Measurements from ENCODE around the gene PRR15L.
"Not testable (repeated sequence)": the region's sequence is repeated elsewhere in the genome, so short reads cannot be mapped to it uniquely, and the experiment has no call there.

PRR15L gene

DNA sequence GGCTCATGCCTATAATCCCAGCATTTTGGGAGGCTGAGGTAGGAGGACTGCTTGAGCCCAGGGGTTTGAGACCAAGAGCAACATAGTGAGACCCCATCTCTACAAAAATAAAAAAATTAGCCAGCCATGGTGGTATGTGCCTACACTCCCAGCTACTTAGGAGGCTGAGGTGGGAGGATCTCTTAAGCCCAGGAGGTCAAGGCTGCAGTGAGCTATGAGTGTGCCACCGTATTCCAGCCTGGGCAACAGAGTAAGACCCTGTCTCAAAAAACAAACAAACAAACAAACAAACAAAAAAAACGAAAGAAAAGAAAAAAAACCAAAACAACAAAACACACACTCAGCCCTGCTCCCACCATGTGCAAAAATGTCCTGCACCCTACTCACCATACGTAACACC lies 22.2 kb downstream of the PRR15L start:
- not testable (repeated sequence) for DNase-seq (ENCODE audit: low spot score)

DNA sequence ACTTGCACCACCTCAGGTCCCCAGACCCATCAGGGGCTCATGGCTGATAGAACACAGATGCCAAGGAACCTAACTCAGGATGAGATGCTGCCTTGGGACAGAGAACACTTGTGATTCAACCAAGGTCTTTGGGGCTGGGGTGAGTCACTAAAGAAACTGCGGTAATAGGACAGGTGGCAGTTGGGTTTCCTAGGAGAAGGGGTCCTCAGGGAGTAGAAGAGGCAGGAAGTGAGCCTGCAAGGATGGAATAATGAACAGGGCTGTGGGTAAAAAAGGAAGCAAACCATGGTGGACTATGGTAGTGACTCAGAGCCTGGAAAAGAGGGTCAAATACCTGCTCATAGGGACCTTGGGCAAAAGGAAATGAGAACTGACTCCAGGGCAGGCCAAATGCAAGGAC lies 22.8 kb downstream of the PRR15L start:
- no peak for DNase-seq (ENCODE audit: low spot score)

DNA sequence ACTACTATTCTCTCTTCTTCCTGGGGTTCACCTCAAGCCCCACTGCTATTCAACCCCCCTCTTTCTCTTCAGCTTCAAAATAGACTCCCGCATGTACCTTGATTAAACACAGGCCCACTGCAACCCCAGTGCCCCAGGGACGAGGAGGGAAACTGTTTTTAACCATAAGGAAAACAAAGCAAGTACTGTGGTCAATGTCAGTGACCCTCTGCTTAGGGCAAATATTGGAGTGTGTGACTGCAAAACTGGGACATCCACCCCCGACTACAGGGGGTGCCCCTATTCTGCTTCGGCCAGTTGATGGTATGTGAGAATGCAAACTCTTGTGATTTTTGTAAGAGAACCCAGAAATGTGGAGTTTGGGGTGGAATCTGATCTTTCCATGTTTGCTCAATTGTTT lies 25.8 kb downstream of the PRR15L start:
- no peak for DNase-seq (ENCODE audit: low spot score)

DNA sequence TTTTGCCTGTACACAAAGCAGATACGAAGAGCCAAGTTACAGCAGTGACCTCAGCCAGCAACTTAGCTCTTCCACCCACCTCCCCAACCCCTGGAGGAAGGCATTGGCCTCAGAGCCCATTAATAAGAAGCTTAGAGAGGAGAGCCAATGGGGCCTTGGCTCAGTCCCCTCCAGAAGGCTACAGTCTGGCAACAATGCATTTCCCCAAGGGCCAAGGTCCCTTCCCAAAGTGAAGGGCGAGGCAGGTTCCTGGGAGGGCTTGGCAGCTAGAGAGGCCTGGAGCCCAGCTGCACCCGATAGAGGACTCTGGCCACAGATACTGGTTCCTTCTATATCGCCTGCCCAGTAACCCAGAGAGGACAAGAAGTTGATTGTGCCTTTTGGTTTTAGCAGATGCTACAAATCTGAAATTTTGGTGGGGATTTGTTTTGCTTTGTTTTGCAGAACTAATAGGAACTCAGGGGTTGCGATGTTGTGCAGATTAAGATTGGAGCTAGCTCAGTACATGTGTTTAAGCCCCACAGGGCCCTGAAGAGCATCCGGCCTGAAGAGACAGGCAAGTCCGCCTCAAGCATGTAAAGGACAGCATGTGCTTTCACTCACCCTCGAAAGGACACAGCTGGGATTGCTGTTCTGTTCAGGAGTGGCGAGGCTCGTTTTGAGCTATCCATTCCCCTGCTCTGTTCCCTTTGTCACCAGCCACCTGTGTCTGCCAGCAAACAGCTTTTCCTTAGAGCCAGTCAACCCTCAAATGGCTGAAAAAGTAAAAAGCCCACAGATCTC lies 28.3 kb downstream of the PRR15L start:
- DNase-seq (ENCODE audit: low spot score) = no peak

DNA sequence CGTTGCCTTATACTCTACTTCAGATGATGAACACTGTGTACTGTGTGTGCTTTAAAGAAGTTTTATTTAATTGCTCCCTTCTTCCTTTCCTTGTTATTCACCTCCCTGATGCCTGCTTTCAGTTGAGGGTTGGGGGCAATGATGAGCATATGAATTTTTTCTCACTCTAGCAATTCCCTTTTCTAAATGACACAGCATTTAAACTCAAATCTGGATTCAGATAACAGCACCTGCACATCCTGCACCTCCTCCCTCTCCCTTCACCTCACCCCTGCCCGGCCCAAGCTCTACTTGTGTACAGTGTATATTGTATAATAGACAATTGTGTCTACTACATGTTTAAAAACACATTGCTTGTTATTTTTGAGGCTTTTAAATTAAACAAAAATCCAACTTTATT lies 29.3 kb downstream of the PRR15L start:
- DNase-seq (ENCODE audit: low spot score) = no peak

DNA sequence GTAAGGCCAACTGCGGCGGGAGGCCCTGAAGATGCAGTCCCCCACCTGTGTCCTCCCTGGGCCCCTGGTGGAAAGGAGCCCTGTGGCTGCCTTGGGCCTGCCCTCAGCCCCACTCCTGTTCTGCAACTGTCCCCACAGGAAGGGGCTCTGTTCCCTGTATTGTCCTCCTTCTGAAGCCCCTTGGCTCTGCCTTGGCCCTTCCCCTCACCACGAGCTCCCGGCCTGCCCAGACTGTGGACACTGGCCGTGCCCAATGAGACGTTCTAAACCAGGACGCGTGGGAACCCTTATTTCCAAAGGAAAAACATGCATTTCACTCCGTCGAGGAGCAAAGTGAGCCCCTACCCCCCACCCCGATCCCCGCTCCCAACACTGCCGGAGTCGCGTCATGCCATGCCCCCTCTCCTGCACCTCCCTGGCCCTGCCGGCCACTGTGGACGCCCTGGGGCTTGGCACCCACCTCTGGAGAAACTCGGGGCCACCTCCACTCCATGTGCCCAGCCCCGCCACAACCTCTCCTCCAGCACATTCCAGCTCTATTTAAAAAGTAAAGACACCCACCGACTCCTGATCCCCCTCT lies 29.8 kb downstream of the PRR15L start:
- no peak for DNase-seq (ENCODE audit: low spot score)

DNA sequence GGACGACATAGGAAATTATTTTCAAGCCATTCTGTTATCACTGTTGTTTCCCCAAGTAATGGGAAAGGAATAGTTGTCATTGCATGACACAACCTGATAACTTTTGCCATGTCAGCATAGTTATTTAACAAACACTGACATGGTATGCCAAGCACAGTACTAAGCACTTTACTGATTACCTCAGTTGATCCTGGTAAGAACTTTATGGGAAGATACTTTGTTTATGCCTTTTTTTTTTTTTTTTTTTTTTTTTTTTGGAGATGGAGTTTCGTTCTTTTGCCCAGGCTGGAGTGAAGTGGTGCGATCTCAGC lies 32.0 kb downstream of the PRR15L start:
- no peak for DNase-seq (ENCODE audit: low spot score)

DNA sequence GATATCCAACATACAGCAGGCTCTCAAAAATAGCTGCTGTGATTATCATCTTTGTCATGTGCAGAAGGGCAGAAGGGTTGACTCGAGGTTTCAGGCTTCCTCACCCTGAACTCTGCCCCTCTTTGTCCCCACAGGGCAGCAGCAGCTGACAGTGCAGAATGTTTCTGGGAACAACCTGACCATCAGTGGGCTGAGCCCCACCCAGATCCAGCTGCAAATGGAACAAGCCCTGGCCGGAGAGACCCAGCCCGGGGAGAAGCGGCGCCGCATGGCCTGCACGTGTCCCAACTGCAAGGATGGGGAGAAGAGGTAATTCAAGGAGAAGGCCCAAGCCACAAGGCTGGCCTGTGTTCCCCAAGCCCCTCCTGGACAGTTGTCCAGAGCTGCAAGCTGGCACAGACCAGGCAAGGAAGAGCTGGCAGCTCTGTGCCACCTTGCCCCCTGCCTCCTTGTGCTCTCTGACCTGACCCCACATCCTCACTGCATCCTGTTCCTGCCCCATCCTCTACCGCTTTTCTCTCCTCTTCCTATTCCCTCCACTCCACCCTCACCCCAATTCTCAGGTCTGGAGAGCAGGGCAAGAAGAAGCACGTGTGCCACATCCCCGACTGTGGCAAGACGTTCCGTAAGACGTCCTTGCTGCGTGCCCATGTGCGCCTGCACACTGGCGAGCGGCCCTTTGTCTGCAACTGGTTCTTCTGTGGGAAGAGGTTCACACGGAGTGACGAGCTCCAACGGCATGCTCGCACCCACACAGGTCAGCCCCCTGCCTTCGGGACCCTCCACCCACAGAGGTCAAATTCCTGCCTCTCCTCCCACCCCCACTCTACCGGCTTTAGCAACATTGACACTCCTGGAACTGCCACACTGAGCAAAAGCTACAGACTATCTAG lies 32.7 kb downstream of the PRR15L start:
- no peak for DNase-seq (ENCODE audit: low spot score)

DNA sequence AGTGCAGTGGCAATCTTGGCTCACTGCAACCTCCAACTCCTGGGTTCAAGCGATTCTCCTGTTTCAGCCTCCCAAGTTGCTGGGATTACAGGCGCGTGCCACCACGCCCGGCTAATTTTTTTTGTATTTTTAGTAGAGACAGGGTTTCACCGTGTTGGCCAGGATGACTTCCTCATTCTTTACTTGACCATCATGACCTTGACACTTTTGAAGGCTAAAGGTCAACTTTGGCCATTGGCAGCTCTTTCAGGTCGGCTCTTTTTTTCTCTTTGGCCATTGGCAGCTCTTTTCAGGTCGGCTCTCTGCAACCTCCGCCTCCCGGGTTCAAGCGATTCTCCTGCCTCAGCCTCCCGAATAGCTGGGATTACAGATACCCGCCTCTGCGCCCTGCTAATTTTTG lies 37.8 kb downstream of the PRR15L start:
- DNase-seq (ENCODE audit: low spot score) = not testable (repeated sequence)

DNA sequence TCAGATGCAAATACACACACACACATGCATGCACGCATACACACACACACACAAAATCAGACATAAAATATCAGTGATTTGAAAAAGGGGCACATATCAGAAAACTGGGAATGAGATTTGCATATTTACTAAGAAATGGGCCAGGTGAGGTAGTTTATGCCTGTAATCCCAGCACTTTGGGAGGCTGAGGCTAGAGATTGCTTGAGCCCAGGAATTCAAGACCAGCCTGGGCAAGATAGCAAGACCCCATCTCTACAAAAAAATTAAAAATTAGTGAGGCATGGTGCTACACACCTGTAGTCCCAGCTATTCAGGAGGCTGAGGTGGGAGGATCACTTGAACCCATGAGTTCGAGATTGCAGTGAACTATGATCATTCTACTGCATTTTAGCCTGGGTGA lies 38.7 kb downstream of the PRR15L start:
- DNase-seq (ENCODE audit: low spot score) = no peak

DNA sequence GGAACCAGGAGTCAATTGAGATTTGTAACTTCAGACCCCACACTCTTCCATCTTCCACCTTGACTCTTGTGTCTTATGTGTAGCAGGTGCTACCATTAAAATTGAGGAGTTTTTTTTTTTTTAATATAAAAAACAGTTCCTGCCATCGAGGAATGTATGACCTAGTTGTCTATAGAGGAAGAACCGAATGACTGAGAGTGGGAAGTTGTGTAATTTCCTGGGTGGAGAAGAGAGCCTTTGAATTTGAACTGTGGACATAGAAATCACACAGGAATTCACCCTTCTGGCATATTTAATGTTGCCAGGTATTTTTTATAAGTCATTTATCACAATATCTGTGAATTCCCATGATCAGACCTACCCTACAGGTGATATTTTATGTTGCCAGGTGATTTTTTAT lies 39.7 kb downstream of the PRR15L start:
- DNase-seq (ENCODE audit: low spot score) = no peak

DNA sequence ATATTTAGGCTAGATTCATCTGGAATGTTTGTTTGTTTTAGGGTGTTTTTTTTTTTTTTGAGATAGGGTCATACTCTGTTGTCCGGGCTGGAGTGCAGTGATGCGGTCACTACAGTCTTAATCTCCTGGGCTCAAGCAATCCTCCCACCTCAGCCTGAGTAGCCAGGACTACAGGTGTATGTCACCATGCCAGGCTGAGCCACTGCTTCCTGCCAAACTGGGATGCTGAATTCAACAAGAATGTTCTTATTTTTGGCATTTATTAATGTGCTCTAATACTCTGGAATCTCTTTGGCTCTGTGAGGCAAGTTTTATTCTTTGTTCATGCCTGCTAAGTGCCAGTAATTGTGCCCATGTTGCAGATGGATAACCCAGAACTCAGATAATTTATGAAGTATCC lies 40.1 kb downstream of the PRR15L start:
- DNase-seq (ENCODE audit: low spot score) = no peak

DNA sequence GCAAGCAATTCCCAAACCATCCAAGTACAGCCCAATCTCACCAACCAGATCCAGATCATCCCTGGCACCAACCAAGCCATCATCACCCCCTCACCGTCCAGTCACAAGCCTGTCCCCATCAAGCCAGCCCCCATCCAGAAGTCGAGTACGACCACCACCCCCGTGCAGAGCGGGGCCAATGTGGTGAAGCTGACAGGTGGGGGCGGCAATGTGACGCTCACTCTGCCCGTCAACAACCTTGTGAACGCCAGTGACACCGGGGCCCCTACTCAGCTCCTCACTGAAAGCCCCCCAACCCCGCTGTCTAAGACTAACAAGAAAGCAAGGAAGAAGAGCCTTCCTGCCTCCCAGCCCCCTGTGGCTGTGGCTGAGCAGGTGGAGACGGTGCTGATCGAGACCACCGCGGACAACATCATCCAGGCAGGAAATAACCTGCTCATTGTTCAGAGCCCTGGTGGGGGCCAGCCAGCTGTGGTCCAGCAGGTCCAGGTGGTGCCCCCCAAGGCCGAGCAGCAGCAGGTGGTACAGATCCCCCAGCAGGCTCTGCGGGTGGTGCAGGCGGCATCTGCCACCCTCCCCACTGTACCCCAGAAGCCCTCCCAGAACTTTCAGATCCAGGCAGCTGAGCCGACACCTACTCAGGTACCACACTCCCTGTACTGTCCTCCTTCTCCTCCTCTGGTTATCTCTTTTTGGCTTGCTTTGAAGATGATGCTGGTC lies 41.0 kb downstream of the PRR15L start:
- no peak for DNase-seq (ENCODE audit: low spot score)

DNA sequence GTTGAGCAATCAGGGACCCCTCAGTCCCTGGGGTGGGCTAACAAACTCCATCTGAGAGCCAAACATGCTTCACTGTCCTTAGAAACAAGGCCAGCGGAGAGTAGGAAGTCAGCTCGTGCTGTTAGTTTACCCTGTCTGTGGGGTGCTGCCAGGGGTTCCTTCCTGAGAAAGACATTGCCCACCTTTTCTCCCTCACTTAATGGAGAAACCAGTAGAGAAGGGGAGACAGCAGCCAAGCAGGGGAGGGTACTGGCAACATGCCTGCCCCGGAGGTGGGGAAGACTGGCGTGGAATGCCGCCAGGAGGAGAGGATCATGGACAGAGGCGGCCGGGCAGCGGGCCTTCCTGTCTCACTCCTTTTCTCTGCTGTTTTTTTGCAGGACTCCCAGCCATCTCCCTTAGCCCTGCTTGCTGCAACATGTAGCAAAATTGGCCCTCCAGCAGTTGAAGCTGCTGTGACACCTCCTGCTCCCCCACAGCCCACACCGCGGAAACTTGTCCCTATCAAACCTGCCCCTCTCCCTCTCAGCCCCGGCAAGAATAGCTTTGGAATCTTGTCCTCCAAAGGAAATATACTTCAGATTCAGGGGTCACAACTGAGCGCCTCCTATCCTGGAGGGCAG lies 41.8 kb downstream of the PRR15L start:
- DNase-seq (ENCODE audit: low spot score) = no peak

DNA sequence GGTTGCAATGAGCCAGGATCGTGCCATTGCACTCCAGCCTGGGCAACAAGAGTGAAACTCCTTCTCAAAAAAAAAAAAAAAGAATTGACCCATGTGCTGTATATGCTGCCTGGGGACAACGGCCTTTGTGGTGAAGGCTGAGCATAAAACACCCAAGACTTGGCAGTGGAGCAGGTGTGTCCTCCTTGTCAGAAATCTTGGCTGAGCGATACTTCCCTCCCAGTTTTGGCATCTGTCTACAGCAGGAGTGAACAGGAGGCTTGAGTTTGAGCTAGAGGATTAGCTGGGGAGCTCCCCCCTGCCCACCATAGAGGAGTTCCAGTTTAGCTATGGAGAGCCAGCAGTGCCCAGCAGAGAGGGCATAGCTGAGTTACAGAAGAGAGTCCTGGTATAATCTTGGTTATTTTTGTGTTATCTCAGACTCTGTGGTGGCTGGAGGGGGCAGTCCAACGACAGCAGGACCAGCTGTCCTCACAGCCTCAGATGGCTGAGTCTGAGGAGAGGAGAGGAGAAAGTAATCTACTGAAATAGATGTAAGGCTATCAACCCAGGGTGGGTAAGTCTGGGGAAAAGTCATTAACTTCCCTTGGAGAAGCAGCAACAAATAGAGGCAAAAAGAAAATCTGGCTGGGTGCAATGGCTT lies 43.3 kb downstream of the PRR15L start:
- DNase-seq (ENCODE audit: low spot score) = no peak

DNA sequence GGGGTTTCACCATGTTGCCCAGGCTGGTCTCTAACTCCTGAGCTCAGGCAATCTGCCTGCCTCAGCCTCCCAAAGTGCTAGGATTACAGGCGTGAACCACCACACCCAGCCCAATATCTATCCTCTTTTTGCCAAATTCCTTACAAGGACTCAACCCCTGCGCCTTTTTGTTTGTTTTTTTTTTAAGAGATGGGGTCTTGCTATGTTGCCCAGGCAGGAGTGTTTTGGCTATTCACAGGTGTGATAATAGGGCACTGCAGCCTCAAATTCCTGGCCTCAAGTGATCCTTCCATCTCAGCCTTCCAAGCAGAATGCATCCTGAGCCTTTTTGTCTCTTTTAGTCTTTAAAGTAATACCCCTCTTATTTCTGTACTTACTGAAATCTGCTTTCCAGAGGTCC lies 44.6 kb downstream of the PRR15L start:
- DNase-seq (ENCODE audit: low spot score) = no peak

DNA sequence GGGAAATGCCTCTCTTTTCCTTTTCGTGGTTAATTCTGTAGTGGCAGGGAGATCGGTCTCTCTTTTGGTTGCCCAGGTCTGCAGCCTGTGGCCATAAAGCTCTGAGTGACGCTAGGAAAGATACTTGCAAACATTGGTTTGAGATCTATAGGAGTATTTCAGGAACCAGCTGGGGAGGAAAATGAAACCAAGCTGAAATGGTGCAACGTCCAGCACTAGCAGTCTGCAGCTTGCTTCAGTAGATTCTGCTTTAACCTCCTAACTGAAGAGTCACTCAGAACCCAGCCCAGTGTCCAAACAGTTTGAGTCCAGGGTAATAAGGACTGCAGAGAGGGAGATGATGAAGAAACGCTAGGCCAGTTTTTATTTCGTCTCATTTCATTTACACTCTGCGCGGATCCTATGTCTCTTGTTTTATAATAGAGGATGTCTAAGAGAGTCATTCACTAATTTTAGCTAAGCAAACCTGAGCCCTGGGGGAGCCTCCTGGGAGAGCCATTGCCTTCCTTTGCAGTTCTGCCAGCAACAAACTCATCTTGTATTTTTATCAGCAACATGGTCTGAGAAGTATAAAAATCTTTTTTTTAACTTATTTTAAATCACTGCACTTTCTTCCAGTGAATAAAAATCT lies 49.6 kb downstream of the PRR15L start:
- DNase-seq (ENCODE audit: low spot score) = peak; percentile 36

DNA sequence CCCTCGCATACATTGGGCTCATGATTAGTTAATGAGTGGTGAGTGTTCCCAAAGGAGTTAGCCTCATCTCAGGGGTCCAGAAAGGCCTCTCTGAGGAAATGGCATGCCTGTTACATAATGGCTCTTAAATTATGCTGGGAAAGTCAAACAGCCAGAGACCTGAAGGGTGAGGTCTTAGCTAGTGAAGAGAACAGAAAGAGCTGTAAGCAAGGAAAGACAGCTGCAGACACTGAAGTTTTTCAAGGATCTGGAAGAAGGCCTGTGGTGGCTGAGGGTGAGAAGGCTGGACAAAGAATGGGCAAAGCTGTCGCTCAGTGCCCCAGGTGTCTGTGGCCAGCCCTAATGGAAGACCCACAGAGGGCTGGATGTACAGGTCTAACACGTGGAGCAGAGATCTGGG lies 51.2 kb downstream of the PRR15L start:
- no peak for DNase-seq (ENCODE audit: low spot score)

DNA sequence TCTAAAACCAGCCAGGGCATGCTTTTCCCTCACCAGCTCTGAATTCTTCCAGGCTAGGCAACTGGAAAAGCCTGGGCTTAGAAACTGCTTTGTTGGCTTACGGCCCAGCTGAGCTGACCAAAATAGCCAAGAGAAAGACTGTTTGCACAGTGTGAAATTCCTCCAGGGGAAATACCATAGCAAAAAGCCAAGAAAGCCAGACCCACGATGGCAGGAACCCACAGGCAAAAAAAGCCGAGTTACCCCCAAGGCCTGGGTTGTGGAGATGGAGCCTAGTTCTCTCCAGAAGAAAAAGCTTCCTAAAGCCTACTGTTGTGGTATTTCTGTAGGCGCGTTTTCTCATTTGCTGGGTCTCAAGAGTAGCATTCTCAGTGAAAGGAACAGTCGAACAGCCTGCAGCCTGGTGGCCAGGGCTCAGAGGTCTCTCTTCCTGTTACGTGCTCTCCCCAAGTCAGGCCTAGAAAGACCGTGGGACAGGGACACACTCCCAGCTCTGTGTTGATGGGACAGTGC lies 52.4 kb downstream of the PRR15L start:
- DNase-seq (ENCODE audit: low spot score) = peak; percentile 87

DNA sequence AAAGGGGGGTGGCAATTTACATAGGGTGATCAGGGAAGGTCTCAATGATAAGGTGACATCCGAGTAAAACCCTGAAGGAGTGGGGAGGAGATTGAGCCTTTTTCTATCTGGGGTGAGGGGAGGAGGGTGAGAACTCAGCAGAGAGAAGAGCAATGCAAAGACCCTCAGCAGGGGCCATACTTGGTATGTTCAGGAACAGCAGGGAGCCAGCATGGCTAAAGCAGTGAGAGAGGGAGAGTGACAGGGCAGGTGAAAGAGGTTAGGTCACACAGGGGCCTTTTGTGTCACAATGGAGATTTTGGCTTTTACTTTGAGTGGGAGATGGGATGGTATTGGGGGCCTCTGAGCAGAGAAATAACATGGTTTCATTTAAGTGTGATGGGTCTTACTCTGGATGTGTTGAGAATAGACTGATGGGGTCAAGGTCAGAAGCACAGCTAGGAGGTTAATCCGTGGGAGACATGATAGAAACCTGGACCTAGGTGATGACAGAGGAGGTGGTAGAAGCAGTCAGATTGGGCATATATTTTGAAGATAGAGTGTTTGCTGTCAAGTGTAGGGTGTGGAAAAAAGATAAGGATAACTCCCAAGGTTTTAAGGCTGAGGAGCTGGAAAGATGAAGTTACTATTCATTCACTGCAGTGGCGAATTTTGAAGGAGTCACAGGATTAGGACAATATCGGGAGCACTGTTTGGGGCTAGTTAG lies 55.5 kb downstream of the PRR15L start:
- DNase-seq (ENCODE audit: low spot score) = no peak

Data from AG08396 (cell line).